ENCODE measurements around the gene FAM50B.

Gene FAM50B

DNA sequence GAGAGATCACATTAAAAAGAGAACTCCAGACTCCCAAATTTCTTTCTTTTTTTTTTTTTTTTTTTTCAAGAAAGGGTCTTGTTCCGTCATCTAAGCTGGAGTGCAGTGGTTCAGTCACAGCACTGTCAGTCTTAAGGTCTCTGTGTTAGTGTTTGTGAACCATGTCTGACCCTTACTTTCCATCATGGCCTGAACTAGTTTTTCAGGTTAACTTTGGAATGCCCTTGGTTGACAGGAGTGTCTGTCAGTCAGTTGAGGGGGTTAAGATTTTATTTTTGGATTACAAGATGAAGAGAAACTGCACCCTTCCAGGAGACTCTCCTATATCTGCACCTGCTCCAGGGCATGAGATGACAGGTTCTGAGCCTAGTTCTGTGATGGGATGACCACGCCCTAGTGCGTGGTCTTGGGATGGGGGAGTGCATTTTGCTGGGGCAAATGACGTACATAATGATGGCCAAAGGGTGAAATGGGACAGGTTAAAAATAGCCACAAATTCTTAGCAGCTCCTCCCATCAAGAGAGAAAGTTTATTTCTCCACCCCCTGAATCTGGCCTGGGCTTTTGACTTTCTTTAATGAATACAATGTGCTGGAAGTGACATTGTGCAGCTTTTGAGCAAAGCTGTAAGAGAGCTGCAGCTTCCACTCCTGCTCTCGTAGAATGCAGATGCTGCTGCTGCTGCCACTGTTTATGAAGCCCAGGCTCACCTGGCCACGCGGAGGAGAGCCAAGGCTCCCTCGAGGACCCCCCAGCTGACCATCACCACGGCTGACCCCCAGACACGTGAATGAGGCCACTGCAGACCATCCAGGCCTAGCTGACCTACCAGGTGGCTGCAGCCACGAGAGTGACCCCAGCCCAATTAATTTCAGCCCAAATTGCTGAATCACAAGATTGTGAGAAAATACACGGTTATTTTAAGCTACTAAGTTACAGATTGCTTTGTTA, 29.7 kb upstream of the FAM50B start:
- DNase-seq (ENCODE audit: low read depth in 2 of 2), result no peak

GRCh38 chr6:3820563-3820962, 28.6 kb upstream of the FAM50B start:
- no peak for DNase-seq (ENCODE audit: low read depth in 2 of 2)

- DNase-seq (ENCODE audit: low read depth in 2 of 2), result no peak
These were observed 26.3 kb upstream of the FAM50B start for GRCh38 chr6:3822747-3823445.

- DNase-seq (ENCODE audit: low read depth in 2 of 2), result no peak
These were observed 25.5 kb upstream of the FAM50B start for GRCh38 chr6:3823671-3824070.

DNA sequence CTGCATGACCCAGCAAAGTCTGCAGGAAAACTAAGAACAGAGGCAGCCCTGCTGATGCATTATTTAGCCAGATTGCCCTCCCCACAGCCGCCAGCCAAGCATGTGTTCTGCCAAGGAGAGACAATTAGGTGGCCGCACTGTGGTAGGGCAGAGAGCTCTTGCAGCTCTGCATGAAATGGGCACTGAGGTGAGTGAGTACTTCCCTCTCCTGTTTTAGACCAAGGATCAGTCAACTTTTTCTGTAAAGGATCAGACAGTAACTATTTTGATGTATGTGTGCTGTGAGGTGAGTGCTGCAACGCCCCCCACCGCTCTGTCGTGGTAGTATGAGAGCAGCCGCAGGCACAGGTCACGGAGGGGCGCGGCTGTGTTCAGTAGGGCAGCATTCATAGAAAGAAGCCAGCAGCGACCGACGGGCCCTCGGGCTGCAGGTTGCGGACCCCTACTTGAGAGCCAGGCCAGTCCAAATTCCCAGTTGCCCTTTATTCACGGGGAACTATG, 23.8 kb upstream of the FAM50B start:
- no peak for DNase-seq (ENCODE audit: low read depth in 2 of 2)

- DNase-seq (ENCODE audit: low read depth in 2 of 2), result no peak
These were observed 23.2 kb upstream of the FAM50B start for GRCh38 chr6:3825851-3826581.

DNA sequence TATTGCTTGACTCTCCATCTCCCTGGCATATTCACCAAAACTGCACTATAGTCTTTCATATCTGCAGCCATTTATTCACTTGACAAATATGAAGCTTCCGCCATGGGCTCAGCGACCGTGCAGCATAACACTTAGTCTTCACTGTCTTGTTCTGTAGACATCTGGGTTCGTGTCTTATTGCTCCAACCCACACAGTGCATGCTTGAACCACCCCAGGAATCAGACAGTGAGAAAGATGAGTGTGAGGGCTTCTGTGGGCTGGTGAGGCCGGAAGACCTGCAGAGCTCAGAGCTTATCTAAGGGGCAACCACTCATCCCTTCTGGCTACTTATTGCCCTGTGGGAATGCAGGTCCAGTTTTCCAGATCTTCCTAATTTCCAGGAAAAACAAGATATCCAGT, 19.9 kb upstream of the FAM50B start:
- no peak for DNase-seq (ENCODE audit: low read depth in 2 of 2)

- DNase-seq (ENCODE audit: low read depth in 2 of 2), result no peak
These were observed 18.4 kb upstream of the FAM50B start for GRCh38 chr6:3830806-3831205.

GRCh38 chr6:3831761-3832530, 17.2 kb upstream of the FAM50B start:
- no peak for DNase-seq (ENCODE audit: low read depth in 2 of 2)

GRCh38 chr6:3835055-3835731, 14.0 kb upstream of the FAM50B start:
- no peak for DNase-seq (ENCODE audit: low read depth in 2 of 2)

DNA sequence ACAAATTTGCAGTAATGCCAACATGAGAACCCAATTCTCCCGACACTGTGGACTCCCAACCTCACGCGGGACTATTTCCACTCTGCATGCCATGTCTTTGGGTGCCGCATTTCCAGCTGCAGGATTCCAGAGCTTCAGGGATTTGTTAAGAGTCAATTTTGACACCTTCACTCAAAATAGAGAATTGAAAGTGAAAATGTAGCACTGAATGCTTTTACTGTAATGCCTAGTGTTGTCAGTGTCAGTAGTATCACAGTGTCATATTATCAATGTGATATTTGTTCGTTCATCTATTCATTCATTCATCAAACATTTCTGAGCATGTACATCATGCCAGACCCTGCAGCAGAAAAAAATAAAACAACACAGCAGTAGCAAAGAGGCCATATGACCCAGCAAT, 13.4 kb upstream of the FAM50B start:
- no peak for DNase-seq (ENCODE audit: low read depth in 2 of 2)

DNA sequence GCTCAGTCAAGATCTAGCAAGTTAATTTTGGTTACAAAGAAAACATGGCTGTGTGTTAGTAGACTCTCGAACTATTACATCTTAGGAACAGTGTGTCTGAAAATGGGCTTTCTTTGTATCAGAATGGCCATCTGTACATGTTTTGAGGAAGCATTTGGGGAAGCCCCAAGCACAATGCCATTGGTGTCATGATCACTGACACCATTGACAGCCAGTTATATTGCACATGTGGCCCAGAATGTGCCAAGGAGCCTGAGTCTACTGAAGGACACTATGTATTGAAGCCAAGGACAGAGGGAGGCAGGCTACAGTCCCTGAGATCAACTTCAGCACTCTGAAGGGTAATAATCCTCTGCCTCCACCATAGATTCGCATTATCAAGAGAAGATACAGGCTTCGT, 12.6 kb upstream of the FAM50B start:
- no peak for DNase-seq (ENCODE audit: low read depth in 2 of 2)

- no peak for DNase-seq (ENCODE audit: low read depth in 2 of 2)
These were observed 11.4 kb upstream of the FAM50B start for GRCh38 chr6:3837781-3838180.

GRCh38 chr6:3838992-3839867, 9.9 kb upstream of the FAM50B start:
- no peak for DNase-seq (ENCODE audit: low read depth in 2 of 2)

- DNase-seq (ENCODE audit: low read depth in 2 of 2), result no peak
These were observed 8.1 kb upstream of the FAM50B start for GRCh38 chr6:3841066-3841454.

DNA sequence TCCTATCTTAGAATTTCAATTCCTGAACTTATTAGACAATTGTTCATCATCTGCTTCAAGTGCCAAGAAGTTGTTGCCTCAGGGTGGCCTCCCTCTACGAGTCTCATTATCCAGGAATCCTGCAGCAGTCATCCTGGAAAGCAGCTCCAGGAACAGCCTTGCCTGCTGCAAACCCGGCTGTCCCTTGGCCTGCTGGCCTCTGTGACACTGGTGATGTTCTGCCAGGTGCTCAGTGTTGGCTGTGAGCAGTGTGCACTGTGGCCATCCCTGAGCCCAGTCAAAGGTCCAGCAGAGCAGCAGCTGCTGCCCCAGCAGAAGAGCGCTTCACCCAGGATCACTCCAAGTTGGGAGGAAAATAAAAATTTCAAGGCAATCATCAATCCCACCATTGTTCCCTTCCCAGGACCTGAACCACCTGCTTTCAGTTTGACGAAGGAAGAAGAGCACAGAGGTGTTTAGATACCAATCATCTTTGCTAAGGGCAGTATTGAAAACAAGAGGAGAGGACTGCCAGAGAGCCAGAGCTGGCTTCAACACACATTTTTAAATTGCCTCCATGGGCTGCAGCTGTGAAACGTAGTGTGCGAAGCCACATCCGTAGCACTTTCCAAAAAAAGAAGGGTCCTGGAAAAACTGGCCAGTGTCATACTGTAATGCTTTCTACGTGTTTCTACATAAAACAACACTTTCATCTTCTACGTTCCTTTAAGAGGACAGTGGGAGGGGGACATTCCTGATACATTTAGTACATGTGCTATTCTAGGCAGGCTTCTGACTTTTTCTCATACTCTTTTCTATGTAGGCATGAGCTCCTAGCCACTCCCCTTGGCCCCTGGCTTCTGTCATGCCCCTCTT, 7.2 kb upstream of the FAM50B start:
- no peak for DNase-seq (ENCODE audit: low read depth in 2 of 2)

DNA sequence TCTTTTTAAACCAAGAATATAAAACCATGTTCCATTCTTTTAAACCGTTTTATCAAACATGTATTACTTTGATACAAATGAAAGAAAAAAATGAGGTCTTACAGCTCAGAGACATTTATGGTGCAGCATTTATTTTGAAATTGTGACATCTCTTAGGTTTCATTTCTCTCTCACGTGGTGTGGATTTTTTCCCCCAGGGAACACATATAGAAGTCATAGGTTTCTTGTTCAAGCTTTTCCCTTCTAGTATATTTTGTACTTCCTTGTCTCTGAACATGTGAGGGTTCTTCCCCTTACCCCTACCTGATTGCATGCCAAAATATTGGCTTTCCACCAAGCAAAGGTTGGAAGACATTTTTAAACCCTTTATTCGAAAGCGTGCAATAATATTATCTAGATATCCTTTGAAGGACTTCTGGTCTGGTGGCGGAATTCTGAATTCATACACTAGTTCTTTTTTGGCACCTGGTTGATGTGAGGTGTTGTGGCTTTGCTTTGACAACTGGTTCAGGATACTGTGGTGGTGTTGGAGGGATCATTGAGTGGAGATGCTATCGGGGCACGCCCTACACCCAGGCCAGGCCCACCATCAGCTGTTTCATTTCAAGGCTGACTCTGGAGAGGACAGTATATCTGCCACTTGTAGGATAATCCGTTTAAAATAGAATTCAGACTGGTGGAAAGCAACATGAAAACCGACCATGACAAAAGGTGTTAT, 5.6 kb upstream of the FAM50B start:
- DNase-seq (ENCODE audit: low read depth in 2 of 2), result no peak

- DNase-seq (ENCODE audit: low read depth in 2 of 2), result no peak
These were observed 5.1 kb upstream of the FAM50B start for GRCh38 chr6:3844097-3844463.

All from stimulated activated CD4-positive, alpha-beta T cell treated with anti-CD3 and anti-CD28 coated beads, Interleukin-1b, Interleukin-23, amount 100 ng/mL, for 4 hours (primary cell).